ENCODE data around the gene LTBP1.

DNA sequence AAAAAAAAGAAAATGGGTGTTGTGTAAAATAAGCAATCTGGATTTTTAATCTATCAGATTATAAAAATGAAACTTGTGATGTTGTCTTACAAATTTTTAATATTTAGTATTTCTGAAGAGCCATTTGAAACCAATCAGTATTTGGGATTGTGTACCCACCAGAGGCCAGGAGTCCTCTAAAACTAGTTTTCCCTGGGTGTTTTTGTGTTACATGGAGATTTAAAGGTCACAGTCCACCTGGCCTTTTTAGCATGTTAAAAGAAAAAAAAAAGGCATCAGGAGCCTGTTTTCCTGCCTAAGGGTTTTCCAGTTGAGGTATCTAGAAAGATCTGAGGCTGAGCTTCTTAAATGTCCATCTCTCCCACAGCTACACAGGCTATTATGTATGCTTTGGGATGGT, 221.7 kb downstream of the LTBP1 start:
- TF ChIP-seq, protein P1, sequence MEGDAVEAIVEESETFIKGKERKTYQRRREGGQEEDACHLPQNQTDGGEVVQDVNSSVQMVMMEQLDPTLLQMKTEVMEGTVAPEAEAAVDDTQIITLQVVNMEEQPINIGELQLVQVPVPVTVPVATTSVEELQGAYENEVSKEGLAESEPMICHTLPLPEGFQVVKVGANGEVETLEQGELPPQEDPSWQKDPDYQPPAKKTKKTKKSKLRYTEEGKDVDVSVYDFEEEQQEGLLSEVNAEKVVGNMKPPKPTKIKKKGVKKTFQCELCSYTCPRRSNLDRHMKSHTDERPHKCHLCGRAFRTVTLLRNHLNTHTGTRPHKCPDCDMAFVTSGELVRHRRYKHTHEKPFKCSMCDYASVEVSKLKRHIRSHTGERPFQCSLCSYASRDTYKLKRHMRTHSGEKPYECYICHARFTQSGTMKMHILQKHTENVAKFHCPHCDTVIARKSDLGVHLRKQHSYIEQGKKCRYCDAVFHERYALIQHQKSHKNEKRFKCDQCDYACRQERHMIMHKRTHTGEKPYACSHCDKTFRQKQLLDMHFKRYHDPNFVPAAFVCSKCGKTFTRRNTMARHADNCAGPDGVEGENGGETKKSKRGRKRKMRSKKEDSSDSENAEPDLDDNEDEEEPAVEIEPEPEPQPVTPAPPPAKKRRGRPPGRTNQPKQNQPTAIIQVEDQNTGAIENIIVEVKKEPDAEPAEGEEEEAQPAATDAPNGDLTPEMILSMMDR (IDR thresholded peaks at IDR 0.05) = no peak
- TF ChIP-seq POLR2A (IDR thresholded peaks at IDR 0.05) = no peak
